Spleen (tissue), 11 donors: ENCODE measurements around the gene SEC22A. TPM values are rescaled to one million over a fixed set of nuclear protein-coding genes. Genes with fewer than 3 reads are reported as not detected.
"Not testable (repeated sequence)": the region's sequence is repeated elsewhere in the genome, so short reads cannot be mapped to it uniquely, and the experiment has no call there.

Experiments
- DNase-seq: peaks from one replicate; pipeline ENCODE4 v3.0.0-alpha.2; 2020
- H3K27ac ChIP-seq, 8 donors: fragments of 200-600 bp; sonication (generic) in 7 of 8; 1 replicate in 4 of 8; 2 replicates in 4 of 8; pipeline versions ENCODE4 v1.5.0 to v1.8.0; 2016 to 2021; ENCODE audit warnings: inconsistent platforms in 4 of 8, mild to moderate bottlenecking in 4 of 8, moderate library complexity in 1 of 8
- H3K27me3 ChIP-seq, 7 donors: fragments of 200-600 bp; sonication (generic) in 6 of 7; replicated peaks in 1 of 7; 1 replicate in 4 of 7; 2 replicates in 3 of 7; pipeline versions ENCODE4 v1.5.0 to v1.8.0; 2016 to 2021; ENCODE audit warnings: inconsistent platforms in 3 of 7, mild to moderate bottlenecking in 1 of 7
- H3K36me3 ChIP-seq, 6 donors: fragments of 200-600 bp; sonication (generic) in 5 of 6; 1 replicate in 4 of 6; 2 replicates in 2 of 6; pipeline versions ENCODE4 v1.5.0 to v1.8.0; 2016 to 2021; ENCODE audit warnings: inconsistent platforms in 2 of 6
- H3K4me1 ChIP-seq, 6 donors: fragments of 200-600 bp; sonication (generic) in 5 of 6; 1 replicate in 3 of 6; 2 replicates in 3 of 6; pipeline versions ENCODE4 v1.5.0 to v1.8.0; 2016 to 2021; ENCODE audit warnings: inconsistent platforms in 3 of 6
- H3K4me3 ChIP-seq, 8 donors: fragments of 200-600 bp; sonication (generic) in 7 of 8; 1 replicate in 4 of 8; 2 replicates in 4 of 8; pipeline versions ENCODE4 v1.5.0 to v1.8.0; 2016 to 2021; ENCODE audit warnings: inconsistent platforms in 4 of 8, mild to moderate bottlenecking in 4 of 8, moderate library complexity in 2 of 8
- H3K9me3 ChIP-seq, 8 donors: fragments of 200-600 bp; sonication (generic) in 7 of 8; 1 replicate in 4 of 8; 2 replicates in 4 of 8; pipeline versions ENCODE4 v1.5.0 to v1.8.0; 2016 to 2021; ENCODE audit warnings: inconsistent platforms in 4 of 8
- POLR2A ChIP-seq, 3 donors: fragments of 450-650 bp; IDR thresholded peaks; one replicate each; pipeline ENCODE4 v1.5.1; 2017; ENCODE audit warnings: antibody characterized with exemption in 3 of 3, mild to moderate bottlenecking in 1 of 3
- POLR2AphosphoS5 ChIP-seq, 3 donors: sonication (generic); formaldehyde crosslinking; IDR thresholded peaks; one replicate each; pipeline ENCODE4 v1.5.1; 2017; ENCODE audit warnings: antibody characterized with exemption in 3 of 3
- WGBS, 5 donors: extraction: QIAGEN DNeasy Blood & Tissue Kit in 3 of 5; methylation state at CpG; one replicate each; pipeline versions ENCODE4 v1.1.5 to v1.1.7; 2013 to 2018; 5-methylcytosine and 5-hydroxymethylcytosine counted together
- intact Hi-C: fragments of 100-400 bp; cut with DNase I; formaldehyde crosslinking; loops from one replicate; pipeline ENCODE4 v1.15.0; 2023; ENCODE audit warnings: low total_unique reads
- polyA plus RNA-seq, 3 donors: library from polyadenylated mRNA; stranded (reverse); fragments of 200-250 nt; gene quantifications; one replicate each; pipeline ENCODE4 v1.2.1, GENCODE V29; 2013
- total RNA-seq, 7 donors: library from RNA; depleted of rRNA in 3 of 7; stranded (reverse); fragments of >200 nt in 3 of 7; fragmentation: NEBNext Ultra II Directional in 4 of 7; extraction: Animal tissue kit (Norgen Biotek cat#: 25700) in 4 of 7; gene quantifications; one replicate each; pipeline versions ENCODE4 v1.1.0 to v1.2.1, GENCODE V29; 2016 to 2021
- TF ChIP-seq, protein P1 (sequence below), 11 experiments: fragments of 200-600 bp in 7 of 11; fragments of 450-650 bp in 4 of 11; sonication (generic) in 4 of 11; IDR thresholded peaks in 8 of 11; conservative IDR thresholded peaks in 3 of 11; 1 replicate in 7 of 11; 2 replicates in 4 of 11; pipeline versions ENCODE4 v1.4.0 to v1.8.0; 2016 to 2021; ENCODE audit warnings: antibody characterized with exemption in 11 of 11, inconsistent platforms in 4 of 11, mild to moderate bottlenecking in 1 of 11
- donor health status: healthy with polysubstance abuse.
- donor health status: DM: no; HTN: no; CAD: no; lungs with moderate emphysema.
- donor health status: DM: no; HTN: no; CAD: no.
- donor health status: Bipolar disorder and iron deficiency.
- donor health status: healthy.
- donor health status: DM: no; HTN: no; CAD: no.
- donor health status: DM: yes; HTN: yes; CAD: no.

The SEC22A gene
- total and polyA plus RNA-seq, 10 donors: 6.8 to 40.6 (median 14.2) TPM

GRCh38 chr3:123236902-123237301 is 35.2 kb downstream of the SEC22A start:
- DNase-seq: no peak
- Histone ChIP-seq H3K4me3 (no peak overlapping the region), H3K4me1 (no peaks in the 10 kb centered on the region), H3K27ac (no peak overlapping the region), H3K27me3 (no peaks in the 10 kb centered on the region), H3K9me3 (peaks cover 0 to 8% (median 0%) of the 10 kb centered on the region in 8 donors), H3K36me3 (peaks cover 0 to 55% (median 4%) of the 10 kb centered on the region in 6 donors)
- intact Hi-C loops: no loop called here
- TF ChIP-seq, protein P1, sequence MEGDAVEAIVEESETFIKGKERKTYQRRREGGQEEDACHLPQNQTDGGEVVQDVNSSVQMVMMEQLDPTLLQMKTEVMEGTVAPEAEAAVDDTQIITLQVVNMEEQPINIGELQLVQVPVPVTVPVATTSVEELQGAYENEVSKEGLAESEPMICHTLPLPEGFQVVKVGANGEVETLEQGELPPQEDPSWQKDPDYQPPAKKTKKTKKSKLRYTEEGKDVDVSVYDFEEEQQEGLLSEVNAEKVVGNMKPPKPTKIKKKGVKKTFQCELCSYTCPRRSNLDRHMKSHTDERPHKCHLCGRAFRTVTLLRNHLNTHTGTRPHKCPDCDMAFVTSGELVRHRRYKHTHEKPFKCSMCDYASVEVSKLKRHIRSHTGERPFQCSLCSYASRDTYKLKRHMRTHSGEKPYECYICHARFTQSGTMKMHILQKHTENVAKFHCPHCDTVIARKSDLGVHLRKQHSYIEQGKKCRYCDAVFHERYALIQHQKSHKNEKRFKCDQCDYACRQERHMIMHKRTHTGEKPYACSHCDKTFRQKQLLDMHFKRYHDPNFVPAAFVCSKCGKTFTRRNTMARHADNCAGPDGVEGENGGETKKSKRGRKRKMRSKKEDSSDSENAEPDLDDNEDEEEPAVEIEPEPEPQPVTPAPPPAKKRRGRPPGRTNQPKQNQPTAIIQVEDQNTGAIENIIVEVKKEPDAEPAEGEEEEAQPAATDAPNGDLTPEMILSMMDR (IDR thresholded peaks at IDR 0.05 in 8 of 11, conservative IDR thresholded peaks at IDR 0.05 in 3 of 11): no peak
- TF ChIP-seq POLR2AphosphoS5 (IDR thresholded peaks at IDR 0.05) (no peak), POLR2A (IDR thresholded peaks at IDR 0.05) (no peak)
- 92 to 99% (median 96%) methylated on average over 3 of the region's 3 CpGs for WGBS, 5 donors

DNA sequence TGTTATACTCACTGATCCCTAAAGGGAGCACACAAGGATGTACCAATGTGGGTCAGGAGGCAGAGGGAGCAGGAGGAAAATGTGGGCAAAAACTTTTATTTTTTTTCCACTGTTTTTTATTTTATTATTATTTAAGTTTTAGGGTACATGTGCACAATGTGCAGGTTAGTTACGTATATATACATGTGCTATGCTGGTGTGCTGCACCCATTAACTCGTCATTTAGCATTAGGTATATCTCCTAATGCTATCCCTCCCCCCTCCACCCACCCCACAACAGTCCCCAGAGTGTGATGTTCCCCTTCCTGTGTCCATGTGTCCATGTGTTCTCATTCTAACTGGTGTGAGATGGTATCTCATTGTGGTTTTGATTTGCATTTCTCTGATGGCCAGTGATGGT is 37.4 kb downstream of the SEC22A start:
- H3K4me1 ChIP-seq, H3K27ac ChIP-seq, H3K9me3 ChIP-seq, DNase-seq, H3K4me3 ChIP-seq, H3K27me3 ChIP-seq, intact Hi-C loops: not testable (repeated sequence)
- 93 to 98% (median 96%) methylated on average over 2 of the region's 2 CpGs for WGBS, 5 donors
- peaks cover 0 to 62% (median 8%) of the 10 kb centered on the region in 6 donors for H3K36me3 ChIP-seq

- TF ChIP-seq POLR2AphosphoS5 (IDR thresholded peaks at IDR 0.05) (no peak), POLR2A (IDR thresholded peaks at IDR 0.05) (no peak)
- TF ChIP-seq, protein P1 (IDR thresholded peaks at IDR 0.05 in 8 of 11, conservative IDR thresholded peaks at IDR 0.05 in 3 of 11): no peak
- 93 to 100% (median 100%) methylated on average over 1 of the region's 1 CpG for WGBS, 5 donors
- Histone ChIP-seq H3K4me1 (no peaks in the 10 kb centered on the region), H3K4me3 (no peak overlapping the region), H3K27ac (no peak overlapping the region), H3K36me3 (peaks cover 0 to 56% (median 8%) of the 10 kb centered on the region in 6 donors), H3K9me3 (peaks cover 0 to 8% (median 0%) of the 10 kb centered on the region in 8 donors), H3K27me3 (no peaks in the 10 kb centered on the region)
- DNase-seq: no peak
- intact Hi-C loops: no loop called here
Observed at GRCh38 chr3:123239756-123240155, 38.0 kb downstream of the SEC22A start.

- TF ChIP-seq POLR2A (IDR thresholded peaks at IDR 0.05) (no peak), POLR2AphosphoS5 (IDR thresholded peaks at IDR 0.05) (no peak)
- TF ChIP-seq, protein P1 (IDR thresholded peaks at IDR 0.05 in 8 of 11, conservative IDR thresholded peaks at IDR 0.05 in 3 of 11): no peak
- peaks cover 0 to 8% (median 0%) of the 10 kb centered on the region in 8 donors for H3K9me3 ChIP-seq
- no peak overlapping the region for H3K4me3 ChIP-seq
- 81 to 86% (median 85%) methylated on average over 4 of the region's 4 CpGs for WGBS, 5 donors
- peaks cover 0 to 8% (median 0%) of the 10 kb centered on the region in 6 donors for H3K4me1 ChIP-seq
- intact Hi-C loops: no loop called here
- H3K27ac ChIP-seq: no peak overlapping the region
- no peak for DNase-seq
- peaks cover 0 to 86% (median 16%) of the 10 kb centered on the region in 6 donors for H3K36me3 ChIP-seq
- H3K27me3 ChIP-seq: no peaks in the 10 kb centered on the region
Observed at GRCh38 chr3:123244128-123244527, 42.4 kb downstream of the SEC22A start.

GRCh38 chr3:123246866-123247265 is 45.1 kb downstream of the SEC22A start:
- H3K27me3 ChIP-seq: no peaks in the 10 kb centered on the region
- no peak overlapping the region for H3K4me3 ChIP-seq
- no peak for TF ChIP-seq POLR2AphosphoS5 (IDR thresholded peaks at IDR 0.05)
- TF ChIP-seq POLR2A (IDR thresholded peaks at IDR 0.05): no peak
- TF ChIP-seq, protein P1 (IDR thresholded peaks at IDR 0.05 in 8 of 11, conservative IDR thresholded peaks at IDR 0.05 in 3 of 11): no peak
- WGBS, 5 donors: 50 to 67% (median 58%) methylated on average over 3 of the region's 3 CpGs
- no peak for DNase-seq
- intact Hi-C loops: no loop called here
- H3K27ac ChIP-seq: no peak overlapping the region
- H3K9me3 ChIP-seq: no peaks in the 10 kb centered on the region
- H3K36me3 ChIP-seq: peaks cover 0 to 96% (median 19%) of the 10 kb centered on the region in 6 donors
- H3K4me1 ChIP-seq: peaks cover 0 to 8% (median 0%) of the 10 kb centered on the region in 6 donors
